Measurements from ENCODE around the gene MRPL4. TPM values are rescaled to one million over a fixed set of nuclear protein-coding genes. Genes with fewer than 3 reads are reported as not detected.

The MRPL4 gene
- total RNA-seq, 1 experiment from 2014 or later: 99.3 TPM

GRCh38 chr19:10222201-10222890 lies 29.7 kb upstream of the MRPL4 start:
- Histone ChIP-seq H3K56ac (ENCODE audit: insufficient read length, low read depth, low read length) (no peak overlapping the region), H3K18ac (ENCODE audit: insufficient read length, low read depth, low read length) (no peak overlapping the region), H4K5ac (ENCODE audit: insufficient read length, low read depth, low read length) (no peak overlapping the region), H4K8ac (replicated peaks; ENCODE audit: insufficient read length, low read depth, low read length) (no peak overlapping the region), H3K4me1 (ENCODE audit: insufficient read depth, low read length) (no peaks in the 10 kb centered on the region), H3K23me2 (ENCODE audit: insufficient read length, low read depth, low read length, poor library complexity, severe bottlenecking) (no peaks in the 10 kb centered on the region), H2BK120ac (ENCODE audit: low read depth, low read length, poor library complexity, severe bottlenecking) (no peak overlapping the region), H3K79me2 (ENCODE audit: insufficient read depth, low read length) (no peaks in the 10 kb centered on the region), H3K27ac (ENCODE audit: insufficient read length, low read depth, low read length) (no peak overlapping the region), H3K9ac (ENCODE audit: extremely low read depth, insufficient read length, low read length) (no peak overlapping the region), H3K9me3 (ENCODE audit: control insufficient read depth, low read depth, low read length) (no peaks in the 10 kb centered on the region), H2BK20ac (ENCODE audit: low read depth, low read length, poor library complexity, severe bottlenecking) (no peak overlapping the region), H3K23ac (ENCODE audit: insufficient read length, low read depth, low read length) (no peak overlapping the region), H2BK5ac (ENCODE audit: insufficient read length, low read length) (no peak overlapping the region), H3K14ac (ENCODE audit: insufficient read depth, low read length) (no peak overlapping the region), H2BK12ac (ENCODE audit: insufficient read length, low read depth, low read length) (no peak overlapping the region), H4K20me1 (ENCODE audit: control insufficient read depth, insufficient read depth, insufficient read length) (no peaks in the 10 kb centered on the region), H2AK5ac (ENCODE audit: insufficient read length, low read length) (no peak overlapping the region), H3K4me2 (ENCODE audit: insufficient read depth, insufficient read length, low read length) (no peak overlapping the region), H2BK15ac (ENCODE audit: low read depth, low read length) (no peak overlapping the region), H3T11ph (ENCODE audit: low read length) (no peak overlapping the region), H3K27me3 (ENCODE audit: insufficient read depth, low read length) (no peaks in the 10 kb centered on the region), H3K79me1 (ENCODE audit: insufficient read depth, low read depth, low read length, poor library complexity, severe bottlenecking) (no peaks in the 10 kb centered on the region), H2AFZ (ENCODE audit: low read length) (no peak overlapping the region), H3K4ac (ENCODE audit: low read depth, low read length) (no peak overlapping the region), H4K91ac (ENCODE audit: insufficient read length, low read depth, low read length) (no peak overlapping the region)
- no peaks in the 10 kb centered on the region for H3K27me3 Mint-ChIP-seq (ENCODE audit: low read depth)
- peaks cover 3 to 13% (median 8%) of the 10 kb centered on the region in 3 experiments; a peak in 6 of 7 replicates for H3K36me3 Mint-ChIP-seq (ENCODE audit: insufficient read depth in 1 of 3, low read depth in 3 of 3)
- peak overlapping the region; percentile 19 to 95 (median 57); a peak in 4 of 7 replicates for H3K27ac Mint-ChIP-seq
- no peak for TF ChIP-seq CTCF (conservative IDR thresholded peaks at IDR 0.05)
- no peaks in the 10 kb centered on the region for H3K9me3 Mint-ChIP-seq
- no CpG with 5 or more reads among the region's 14 CpGs for WGBS (ENCODE audit: extremely low coverage, insufficient read length, low lambda C conversion rate)
- no peak for DNase-seq
- H3K4me3 Mint-ChIP-seq: no peak overlapping the region; a peak in 1 of 5 replicates
- peaks cover 7 to 31% of the 10 kb centered on the region in 2 experiments for H3K4me1 Mint-ChIP-seq

Data from H9 (cell line).